HG03469 (cell line): ENCODE measurements around the gene BTG3.

Experiments
- ATAC-seq: cut with Tn5 transposase; IDR thresholded peaks from one replicate; pipeline ENCODE4 v1.9.1; 2021; ENCODE audit warnings: mild to moderate bottlenecking, moderate library complexity, moderate number of reproducible peaks; ENCODE audit not compliant: unreplicated experiment

The BTG3 gene

DNA sequence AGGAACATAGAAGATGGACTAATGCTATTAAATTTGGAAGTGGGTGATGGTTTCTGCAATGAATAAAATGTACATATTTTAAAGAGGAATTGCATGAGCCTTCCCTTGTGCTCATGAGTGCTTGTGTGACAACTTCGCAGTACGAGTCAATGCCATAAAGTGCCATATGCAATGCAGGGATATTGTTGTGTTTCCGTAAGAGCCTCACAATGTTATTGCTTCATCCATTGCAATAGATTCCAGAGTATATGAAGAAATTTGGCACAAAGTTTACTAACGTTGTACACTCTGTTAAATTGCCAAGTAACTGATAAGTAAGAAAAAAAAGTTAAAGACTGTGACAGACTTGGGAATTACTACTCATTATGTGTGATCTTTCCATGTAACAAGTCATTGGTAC lies 22.3 kb downstream of the BTG3 start:
- no peak for ATAC-seq

DNA sequence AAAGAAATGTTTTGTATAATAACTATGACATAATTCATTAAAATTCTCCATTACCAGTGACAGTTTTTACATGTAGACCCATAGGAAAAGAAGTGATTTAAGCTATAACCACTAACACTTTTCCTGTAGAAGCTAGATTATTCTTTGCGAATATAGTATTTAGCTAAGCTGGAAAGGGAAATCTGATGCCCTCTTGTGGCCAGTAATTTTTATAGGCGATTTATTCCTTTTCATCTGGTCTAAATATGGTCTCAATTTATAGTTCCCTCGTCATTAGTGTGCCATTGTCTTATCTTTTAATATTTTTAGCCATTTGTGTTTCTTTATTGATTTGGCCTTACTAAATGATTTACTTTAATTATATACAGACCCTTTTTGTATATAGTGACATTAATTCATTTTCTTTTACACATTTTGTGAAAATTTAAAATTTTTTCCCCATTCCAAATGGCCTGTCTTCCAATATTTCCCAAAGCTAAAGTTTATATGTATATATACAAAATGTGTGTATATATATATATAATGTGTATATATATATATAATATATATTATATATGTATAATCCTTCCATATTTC lies 26.7 kb downstream of the BTG3 start:
- no peak for ATAC-seq

DNA sequence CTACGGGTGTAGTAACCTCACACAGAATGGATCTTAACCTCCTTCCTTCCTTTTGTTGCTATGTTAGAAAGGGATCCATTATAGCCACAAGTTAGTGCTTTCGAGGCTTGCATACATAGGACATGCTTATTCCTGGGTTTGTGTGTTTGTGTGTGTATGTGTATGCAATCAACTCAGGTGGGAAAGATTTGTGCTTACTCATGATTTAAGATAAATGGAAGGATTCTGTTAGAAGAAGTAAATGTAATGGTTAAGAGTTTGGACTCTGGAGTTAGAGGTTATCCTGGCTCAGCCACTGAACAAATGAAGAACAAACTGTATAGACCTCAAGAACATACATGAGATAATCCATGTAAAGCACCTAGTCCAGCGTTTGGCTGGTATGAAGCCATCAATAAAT lies 28.8 kb downstream of the BTG3 start:
- no peak for ATAC-seq

DNA sequence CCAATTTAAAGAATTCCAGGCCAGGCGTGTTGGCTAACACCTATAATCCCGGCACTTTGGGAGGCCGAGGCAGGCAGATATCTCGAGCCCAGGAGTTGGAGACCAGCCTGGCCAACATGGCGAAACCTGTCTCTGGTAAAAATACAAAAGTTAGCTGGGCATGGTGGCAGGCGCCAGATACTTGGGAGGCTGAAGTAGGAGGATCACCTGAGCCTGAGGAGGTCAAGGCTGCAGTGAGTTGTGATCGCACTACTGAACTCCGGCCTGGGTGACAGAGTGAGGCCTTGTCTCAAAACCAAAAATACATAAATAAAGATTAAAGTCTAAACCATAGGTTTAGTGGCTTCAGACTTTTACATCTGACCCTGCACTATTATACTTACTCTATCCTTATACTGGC lies 32.4 kb downstream of the BTG3 start:
- ATAC-seq, result no peak

DNA sequence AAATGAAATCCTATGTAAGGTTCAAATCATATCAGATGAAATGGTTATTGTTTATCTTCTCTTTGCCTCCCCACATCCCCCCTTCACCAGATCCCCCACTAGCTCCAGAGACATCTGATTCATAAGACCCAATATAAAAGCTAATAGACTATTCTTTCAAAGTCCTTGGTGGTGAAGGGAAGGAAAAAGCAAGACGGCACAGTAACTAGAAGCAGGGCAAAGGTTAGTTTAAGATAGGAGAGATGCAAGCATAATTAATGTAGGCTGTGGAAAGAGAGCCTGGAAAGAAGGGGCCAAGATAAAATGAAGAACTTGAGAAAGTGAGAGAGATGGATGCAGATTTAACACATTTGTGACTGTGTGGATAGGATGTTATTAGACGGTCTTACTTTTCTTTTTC lies 33.8 kb downstream of the BTG3 start:
- no peak for ATAC-seq

DNA sequence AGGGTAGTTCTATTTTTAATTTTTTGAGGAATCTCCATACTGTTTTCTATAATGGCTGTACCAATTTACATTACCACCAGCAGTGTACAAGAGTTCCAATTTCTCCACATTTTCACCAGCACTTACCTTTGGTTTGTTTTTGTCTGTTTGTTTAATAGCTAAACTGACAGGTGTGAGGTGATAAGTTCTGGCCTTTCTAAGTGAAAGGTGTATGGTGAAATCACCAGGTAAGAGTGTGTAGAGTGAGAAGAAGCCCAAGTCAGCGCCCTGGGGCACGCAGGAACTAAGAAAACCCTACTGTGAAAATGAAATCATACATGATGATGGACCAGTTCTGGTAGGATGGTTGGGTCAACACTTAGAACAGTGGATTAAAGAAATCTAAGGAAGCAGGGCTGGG lies 34.5 kb downstream of the BTG3 start:
- ATAC-seq, result no peak

DNA sequence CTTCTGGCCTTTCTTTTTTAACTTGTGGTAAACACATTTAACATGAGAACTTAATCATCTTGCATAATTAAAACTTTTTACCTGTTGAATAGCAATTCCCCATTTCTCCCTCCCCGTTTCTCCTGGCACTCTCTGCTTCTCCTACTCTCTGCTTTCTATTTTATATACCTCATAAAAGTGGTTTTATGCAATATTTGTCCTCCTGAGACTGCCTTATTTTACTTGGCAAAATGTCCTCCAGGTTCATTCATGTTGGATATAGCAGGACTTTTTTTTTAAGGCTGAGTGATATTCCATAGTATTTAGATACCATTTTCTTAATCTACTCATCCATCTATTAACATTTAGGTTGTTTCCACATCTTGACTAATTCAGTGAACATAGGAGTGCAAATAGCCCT lies 35.0 kb downstream of the BTG3 start:
- ATAC-seq, result no peak

DNA sequence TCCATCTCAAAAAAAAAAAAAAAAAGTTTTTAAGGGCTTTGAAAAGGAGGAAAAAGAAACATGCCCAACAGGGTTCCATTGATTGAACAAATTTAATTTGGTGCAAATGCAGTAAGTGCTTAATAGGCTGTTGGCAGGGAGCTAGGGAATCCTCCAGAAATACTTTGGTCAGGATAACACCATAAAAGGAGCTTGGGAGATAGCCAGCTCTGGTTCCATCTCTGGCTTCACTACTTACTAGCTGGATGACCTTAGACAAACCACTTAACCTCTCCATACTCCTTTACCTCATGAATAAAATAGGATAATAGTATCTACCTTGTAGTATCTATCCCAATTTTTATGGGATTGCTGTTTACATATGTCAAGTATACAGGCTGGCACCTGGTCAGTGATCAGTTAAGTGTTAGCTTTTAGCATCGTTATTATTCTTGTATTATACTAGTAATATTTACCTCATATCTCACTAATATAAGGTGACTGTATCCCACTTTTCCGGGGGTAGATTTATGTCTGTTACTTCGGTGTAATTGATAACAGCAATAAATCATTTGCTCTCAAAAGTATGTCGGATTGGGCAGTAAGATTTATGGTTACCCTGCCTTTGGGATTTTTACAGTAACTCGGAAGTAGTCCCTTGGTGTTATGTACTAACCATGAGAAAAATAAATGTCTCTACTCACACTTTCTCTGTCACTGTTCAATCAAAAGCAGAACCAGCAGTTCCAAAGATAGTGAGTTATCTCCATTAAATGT lies 36.4 kb downstream of the BTG3 start:
- no peak for ATAC-seq

DNA sequence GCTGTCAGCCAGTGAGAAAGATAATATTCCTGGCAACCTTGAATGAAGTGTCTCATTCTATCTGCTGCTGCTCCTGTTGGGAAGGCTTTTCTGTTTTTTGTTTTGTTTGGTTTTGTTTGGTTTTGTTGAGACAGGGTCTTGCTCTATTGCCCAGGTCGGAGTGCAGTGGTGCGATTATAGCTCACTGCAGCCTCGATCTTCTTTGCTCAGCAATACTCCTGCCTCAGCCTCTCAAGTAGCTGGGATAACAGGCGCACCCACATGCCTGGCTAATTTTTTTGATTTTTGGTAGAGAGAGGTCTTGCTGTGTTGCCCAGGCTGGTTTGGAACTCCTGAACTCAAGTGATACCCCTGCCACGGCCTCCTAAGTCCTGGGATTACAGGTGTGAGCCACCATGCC lies 37.6 kb downstream of the BTG3 start:
- ATAC-seq, result no peak

DNA sequence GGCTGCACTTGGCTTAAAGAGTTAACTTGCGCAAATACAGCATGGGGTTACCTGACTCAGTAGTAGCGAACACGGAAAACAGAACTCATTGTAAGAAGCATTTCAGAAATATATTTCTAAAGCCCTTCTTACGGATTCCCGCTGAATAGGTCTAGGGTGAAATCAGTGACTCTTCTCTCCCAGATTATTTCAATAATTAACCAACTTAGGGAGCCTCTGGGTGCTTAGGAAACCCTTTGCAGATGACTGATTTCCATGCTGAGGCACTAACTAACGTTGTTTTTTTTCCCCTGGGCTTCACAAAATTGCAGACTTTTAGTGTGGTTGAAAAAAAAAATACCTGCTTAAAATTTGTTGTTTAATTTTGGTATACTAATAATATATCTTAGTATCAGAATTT lies 40.3 kb downstream of the BTG3 start:
- no peak for ATAC-seq

DNA sequence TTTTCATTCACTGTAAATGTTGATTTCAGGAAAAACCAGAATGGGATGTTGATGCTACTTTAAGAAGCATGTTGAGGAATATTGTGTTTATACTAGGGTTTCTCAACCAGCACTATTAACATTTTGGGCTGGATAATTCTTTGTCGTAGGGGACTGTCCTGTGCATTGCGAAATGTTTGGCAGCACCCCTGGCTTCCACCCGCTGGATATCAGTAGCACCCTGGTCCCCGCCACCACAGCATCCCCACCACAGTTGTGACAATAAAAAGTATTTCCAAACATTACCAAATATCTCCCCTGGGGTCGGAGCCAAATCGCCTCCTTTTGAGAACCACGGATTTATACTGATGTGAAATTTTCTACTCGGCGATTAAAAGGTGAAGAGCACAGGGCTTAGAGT lies 41.9 kb downstream of the BTG3 start:
- no peak for ATAC-seq

DNA sequence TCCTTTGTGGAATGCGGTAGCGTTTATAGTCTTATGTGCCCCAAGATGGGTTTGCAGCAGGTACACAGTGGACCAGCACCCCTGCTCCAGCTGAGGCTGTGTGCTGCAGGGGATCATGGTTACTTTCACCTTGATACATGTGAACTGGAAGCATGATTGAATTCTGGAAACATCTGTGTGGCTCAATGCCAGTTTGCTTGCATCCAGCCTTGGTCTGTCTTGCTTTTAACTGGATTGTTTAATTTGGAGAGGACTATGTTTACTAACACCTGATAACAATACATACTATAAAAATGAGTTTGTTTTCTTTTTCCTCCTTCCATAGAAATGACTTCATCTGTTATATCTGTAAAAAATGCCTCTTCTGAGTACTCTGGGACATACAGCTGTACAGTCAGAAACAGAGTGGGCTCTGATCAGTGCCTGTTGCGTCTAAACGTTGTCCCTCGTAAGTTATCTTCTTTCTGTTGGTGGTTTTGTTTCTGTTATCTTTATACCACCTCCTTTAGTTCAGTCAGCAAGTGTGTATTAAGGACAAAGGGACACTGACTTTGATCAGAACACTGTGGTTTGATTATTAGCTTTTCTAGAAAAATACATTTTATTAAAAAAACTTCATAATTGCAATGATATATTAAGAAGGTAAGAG lies 52.2 kb downstream of the BTG3 start:
- ATAC-seq, result no peak

DNA sequence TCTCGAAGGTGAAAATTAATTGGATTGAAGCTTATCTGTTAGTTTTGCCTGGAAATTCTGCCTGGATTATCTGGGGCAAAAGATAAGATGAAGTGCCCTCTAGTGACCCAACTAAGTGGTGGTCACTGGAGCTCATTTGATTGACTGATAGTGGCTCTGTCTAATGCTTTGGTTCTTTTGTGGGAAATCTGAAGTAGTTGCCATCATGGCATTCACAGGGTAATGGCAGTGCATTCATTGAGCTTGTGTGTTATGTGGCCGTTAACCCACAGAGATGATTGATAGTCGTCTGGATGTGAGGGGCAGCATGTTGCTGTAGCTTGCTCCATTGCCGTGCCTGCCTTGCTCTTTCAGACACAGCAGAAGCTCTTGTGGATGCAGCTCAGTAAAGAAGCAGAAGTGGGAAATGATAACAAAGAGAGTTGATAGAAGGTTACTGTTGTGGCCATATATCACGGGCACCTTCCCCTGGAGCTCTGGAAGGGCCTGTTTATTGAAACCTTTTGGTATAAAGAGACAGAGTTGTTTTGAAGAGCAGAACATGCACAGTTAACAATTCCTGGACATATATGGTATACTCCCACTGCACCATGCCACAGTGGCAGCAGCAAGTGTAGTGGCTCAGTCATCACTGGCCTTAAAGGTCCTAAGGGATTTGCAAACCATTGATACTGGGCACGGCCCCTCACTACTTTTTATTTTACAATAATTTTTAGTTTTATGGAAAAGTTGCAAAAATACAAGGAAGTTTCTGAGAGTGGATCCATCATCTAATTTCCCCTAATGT lies 57.8 kb downstream of the BTG3 start:
- ATAC-seq, result no peak

DNA sequence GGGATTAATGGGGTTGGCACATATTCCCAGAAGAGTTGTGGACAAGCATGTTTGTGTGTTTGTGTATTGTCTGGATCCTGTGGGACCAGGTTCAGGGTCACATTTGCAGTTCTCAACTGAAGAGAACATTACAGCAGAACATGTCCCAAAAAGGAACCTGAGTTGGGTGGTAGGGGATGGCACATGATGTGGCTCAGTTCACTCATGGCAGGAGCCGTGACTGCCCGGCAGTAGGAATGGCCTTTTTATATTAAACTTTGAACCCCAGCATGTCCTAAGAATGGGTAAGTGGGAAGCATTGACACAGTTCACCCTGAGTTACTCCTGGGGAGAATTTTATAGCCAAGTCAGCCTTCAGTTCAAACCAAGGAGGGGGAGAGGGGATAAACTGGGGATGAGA lies 58.6 kb downstream of the BTG3 start:
- no peak for ATAC-seq

DNA sequence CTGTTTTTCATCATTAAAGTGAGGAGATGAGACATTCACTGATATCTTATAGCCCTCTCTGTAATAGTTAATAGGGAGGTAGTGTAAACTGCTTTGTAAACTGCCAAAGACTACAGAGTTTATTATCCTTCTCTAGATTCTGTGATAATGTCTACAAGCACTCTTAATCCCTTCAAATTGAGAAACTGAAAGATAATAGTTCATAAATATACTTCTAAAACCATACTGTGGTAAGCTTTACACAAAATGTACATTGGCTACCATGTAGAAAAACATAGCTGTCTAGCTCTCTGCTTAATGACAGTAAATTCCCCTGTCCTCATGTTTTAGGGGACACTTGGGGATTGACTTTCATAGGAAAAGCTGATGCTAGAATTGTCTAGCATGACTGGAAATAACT lies 60.3 kb downstream of the BTG3 start:
- ATAC-seq, result no peak

DNA sequence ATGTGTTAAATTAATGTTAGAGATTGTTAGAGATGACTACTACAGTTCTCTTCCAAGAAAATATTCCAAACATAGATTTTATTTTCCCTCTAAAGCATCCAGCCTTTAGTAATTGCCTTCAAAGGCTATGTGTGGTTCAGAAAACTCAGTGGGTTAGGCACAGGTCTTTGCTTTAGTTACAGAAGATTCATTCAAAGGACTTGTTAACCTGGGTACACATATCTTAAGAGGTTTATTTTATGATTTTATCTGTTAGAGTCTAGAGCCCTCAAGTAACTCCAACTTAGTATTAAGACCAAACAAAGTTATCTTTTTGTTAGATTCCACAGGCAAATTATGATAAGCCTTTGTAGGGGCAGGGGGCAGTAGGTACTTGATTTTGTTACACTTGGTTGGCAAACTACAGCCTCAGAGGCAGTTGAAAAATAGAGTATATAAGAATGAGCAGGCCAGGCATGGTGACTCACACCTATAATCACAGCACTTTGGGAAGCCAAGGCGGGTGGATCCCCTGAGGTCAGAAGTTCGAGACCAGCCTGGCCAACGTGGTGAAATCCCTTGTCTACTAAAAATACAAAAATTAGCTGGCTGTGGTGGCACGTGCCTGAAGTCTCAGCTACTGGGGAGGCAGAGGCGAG lies 61.9 kb downstream of the BTG3 start:
- no peak for ATAC-seq

DNA sequence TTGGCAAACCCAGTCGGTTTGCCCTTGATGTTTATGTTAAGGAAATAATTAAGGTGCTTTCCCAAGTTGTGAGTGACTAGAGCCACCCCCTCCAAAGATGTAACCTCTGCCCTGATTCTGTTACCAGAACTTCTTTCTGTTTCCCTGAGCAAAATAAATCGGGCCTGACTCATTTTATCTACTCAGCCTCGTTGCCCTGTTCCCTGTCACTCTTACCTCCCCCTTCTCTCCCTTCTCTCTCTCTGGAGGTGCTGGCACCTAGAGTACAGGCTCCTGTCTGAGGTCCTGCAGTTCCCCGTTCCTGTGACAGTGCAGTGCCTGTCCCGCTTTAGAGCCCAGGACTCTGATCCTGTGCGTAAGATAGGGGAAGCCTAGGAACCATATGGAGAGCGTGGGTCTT lies 64.4 kb downstream of the BTG3 start:
- no peak for ATAC-seq

DNA sequence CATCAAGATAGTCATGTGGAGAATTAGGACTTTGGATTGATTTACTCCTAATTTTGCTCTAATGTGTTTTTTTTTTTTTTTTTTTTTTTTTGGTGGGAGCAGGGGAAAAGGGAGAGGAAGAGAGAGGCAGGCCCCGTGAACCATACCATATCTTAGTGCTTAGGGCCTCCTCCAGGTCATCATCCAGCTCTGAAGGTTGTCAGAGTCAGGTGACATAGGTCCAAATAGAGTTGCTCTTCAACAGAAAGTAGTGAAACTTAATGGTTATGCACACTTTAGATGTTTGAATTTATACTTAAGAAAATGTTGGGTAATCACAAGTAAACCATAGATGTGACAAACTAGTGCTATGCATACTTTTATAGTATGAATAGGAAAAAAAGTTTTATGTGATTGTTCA lies 67.7 kb downstream of the BTG3 start:
- no peak for ATAC-seq
